OCI-LY3 (cell line): Measurements from ENCODE around the gene CTDP1.

Source experiments
- H2AFZ ChIP-seq: fragments of 200-600, 300-600 bp; shearing (Covaris generic); 2 replicates; pipeline ENCODE4 v1.6.0; 2014; ENCODE audit warnings: antibody characterized with exemption, low read depth, low read length
- H3K27ac ChIP-seq: fragments of 200-600, 300-600 bp; sonication (generic); 2 replicates; pipeline ENCODE4 v1.5.1; 2014; ENCODE audit warnings: mild to moderate bottlenecking, low read length, moderate library complexity, mixed read lengths
- H3K27me3 ChIP-seq: fragments of 200-600, 300-600 bp; sonication (generic); 2 replicates; pipeline ENCODE4 v1.6.1; 2014; ENCODE audit warnings: low read depth, low read length, mixed read lengths
- H3K36me3 ChIP-seq: fragments of 200-600, 300-600 bp; sonication (generic); replicated peaks from 2 replicates; pipeline ENCODE3; 2014; ENCODE audit warnings: low read depth, low read length, mixed read lengths
- H3K4me1 ChIP-seq: fragments of 300-600, 200-600 bp; sonication (generic); 2 replicates; pipeline ENCODE4 v1.6.1; 2014; ENCODE audit warnings: low read length, mixed read lengths
- H3K4me2 ChIP-seq: fragments of 200-600, 300-600 bp; sonication (generic); 2 replicates; pipeline ENCODE4 v1.6.1; 2014; ENCODE audit warnings: low read length, mixed read lengths
- H3K4me3 ChIP-seq: fragments of 300-600, 200-600 bp; sonication (generic); 2 replicates; pipeline ENCODE4 v1.5.1; 2014; ENCODE audit warnings: antibody characterized with exemption, mild to moderate bottlenecking, low read length, moderate library complexity
- H3K79me2 ChIP-seq: fragments of 300-600, 200-600 bp; shearing (Covaris generic); 2 replicates; pipeline ENCODE4 v1.6.1; 2014; ENCODE audit warnings: mild to moderate bottlenecking, low read length, mixed read lengths
- H3K9ac ChIP-seq: fragments of 300-600, 200-600 bp; shearing (Covaris generic); 2 replicates; pipeline ENCODE4 v1.6.0; 2014; ENCODE audit warnings: mild to moderate bottlenecking, low read length, moderate library complexity
- H3K9me3 ChIP-seq: fragments of 200-600, 300-600 bp; shearing (Covaris generic); 2 replicates; pipeline ENCODE4 v1.6.1; 2014; ENCODE audit warnings: low read length, mixed read lengths; ENCODE audit not compliant: insufficient read depth
- H4K20me1 ChIP-seq: fragments of 200-600, 300-600 bp; sonication (generic); 2 replicates; pipeline ENCODE4 v1.6.1; 2016; ENCODE audit warnings: low read length, mixed read lengths; ENCODE audit not compliant: insufficient read depth
- EZH2phosphoT487 ChIP-seq: fragments of 200-600 bp; shearing (Covaris generic); IDR thresholded peaks from 2 replicates; pipeline ENCODE4 v1.6.1; 2018; ENCODE audit warnings: antibody characterized with exemption, mixed run types, low read depth
- TF ChIP-seq, protein P1 (sequence below): fragments of 200-600, 300-600 bp; sonication (generic); IDR thresholded peaks from 2 replicates; pipeline ENCODE4 v1.5.1; 2014; ENCODE audit warnings: antibody characterized with exemption, low read length, low read depth

CTDP1 gene

DNA sequence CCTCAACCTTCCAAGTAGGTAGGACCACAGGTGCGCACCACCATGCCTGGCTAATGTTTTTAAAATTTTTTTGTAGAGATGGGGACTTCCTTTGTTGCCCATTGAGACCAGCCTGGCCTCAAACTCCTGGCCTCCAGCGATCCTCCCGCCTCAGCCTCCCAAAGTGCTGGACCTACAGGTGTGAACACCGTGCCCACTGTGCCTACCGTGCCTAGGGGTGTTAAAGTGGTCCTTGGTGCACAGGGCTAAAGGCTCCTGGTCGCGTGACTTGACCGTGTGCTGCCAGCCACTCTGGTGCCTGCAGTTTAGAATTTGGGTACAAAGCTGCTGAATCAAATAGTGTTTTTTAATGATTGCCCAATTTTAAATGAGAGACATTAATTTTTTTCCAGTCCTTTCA lies 67.1 kb downstream of the CTDP1 start:
- no peaks in the 10 kb centered on the region for H3K4me1 ChIP-seq
- no peaks in the 10 kb centered on the region for H3K9me3 ChIP-seq
- no peak overlapping the region for H3K9ac ChIP-seq
- peaks cover 27% of the 10 kb centered on the region for H3K36me3 ChIP-seq
- H3K27me3 ChIP-seq, result no peaks in the 10 kb centered on the region
- H3K4me3 ChIP-seq, result no peak overlapping the region
- H2AFZ ChIP-seq, result no peak overlapping the region
- H3K79me2 ChIP-seq, result no peaks in the 10 kb centered on the region; the same call in 1 of the 2 replicates
- TF ChIP-seq, protein P1, sequence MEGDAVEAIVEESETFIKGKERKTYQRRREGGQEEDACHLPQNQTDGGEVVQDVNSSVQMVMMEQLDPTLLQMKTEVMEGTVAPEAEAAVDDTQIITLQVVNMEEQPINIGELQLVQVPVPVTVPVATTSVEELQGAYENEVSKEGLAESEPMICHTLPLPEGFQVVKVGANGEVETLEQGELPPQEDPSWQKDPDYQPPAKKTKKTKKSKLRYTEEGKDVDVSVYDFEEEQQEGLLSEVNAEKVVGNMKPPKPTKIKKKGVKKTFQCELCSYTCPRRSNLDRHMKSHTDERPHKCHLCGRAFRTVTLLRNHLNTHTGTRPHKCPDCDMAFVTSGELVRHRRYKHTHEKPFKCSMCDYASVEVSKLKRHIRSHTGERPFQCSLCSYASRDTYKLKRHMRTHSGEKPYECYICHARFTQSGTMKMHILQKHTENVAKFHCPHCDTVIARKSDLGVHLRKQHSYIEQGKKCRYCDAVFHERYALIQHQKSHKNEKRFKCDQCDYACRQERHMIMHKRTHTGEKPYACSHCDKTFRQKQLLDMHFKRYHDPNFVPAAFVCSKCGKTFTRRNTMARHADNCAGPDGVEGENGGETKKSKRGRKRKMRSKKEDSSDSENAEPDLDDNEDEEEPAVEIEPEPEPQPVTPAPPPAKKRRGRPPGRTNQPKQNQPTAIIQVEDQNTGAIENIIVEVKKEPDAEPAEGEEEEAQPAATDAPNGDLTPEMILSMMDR, result no peak
- TF ChIP-seq EZH2phosphoT487, result no peak
- H4K20me1 ChIP-seq, result peaks cover 6% of the 10 kb centered on the region
- no peak overlapping the region for H3K4me2 ChIP-seq
- no peak overlapping the region for H3K27ac ChIP-seq

DNA sequence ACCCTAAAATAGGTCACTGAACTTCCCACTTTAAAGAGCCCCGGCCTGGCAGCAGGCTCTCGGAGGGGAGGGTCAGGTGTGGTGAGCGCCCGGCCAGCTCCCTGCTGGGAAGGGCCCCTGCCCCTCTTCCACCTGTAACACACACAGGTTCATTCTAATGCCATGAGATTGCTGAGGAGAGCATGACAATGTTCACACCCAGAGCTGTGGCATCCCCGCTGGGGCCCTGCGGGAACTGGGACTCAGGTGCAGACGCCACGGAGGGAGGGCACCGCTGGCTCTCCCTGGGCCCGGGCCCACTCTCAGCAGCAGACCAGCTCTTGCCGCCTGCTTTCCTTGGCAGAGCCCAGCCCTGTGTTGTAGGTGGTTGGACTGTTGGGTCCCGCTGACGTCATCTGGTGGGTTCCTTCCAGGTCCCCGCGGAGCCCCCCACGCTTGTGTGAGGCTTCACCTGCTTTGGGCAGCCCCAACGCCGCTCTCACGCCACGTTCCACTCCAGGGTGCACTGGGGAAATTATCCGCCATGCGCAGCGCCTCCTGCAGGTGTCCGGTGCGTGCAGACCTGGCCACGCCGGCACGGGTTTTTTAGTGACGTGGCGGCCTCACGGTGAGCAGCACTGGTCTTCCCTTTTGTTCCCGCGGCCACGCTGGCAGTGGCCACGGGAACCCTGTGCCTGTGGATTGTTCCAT lies 67.7 kb downstream of the CTDP1 start:
- Histone ChIP-seq H3K79me2 (no peaks in the 10 kb centered on the region; the same call in 1 of the 2 replicates), H4K20me1 (peaks cover 8% of the 10 kb centered on the region), H3K9ac (no peak overlapping the region), H2AFZ (no peak overlapping the region), H3K4me2 (no peak overlapping the region), H3K27ac (no peak overlapping the region), H3K4me3 (no peak overlapping the region), H3K36me3 (peaks cover 28% of the 10 kb centered on the region), H3K4me1 (no peaks in the 10 kb centered on the region), H3K27me3 (no peaks in the 10 kb centered on the region), H3K9me3 (no peaks in the 10 kb centered on the region)
- TF ChIP-seq EZH2phosphoT487, result no peak
- TF ChIP-seq, protein P1, result peak; percentile 14; the same call in 1 of the 2 replicates

DNA sequence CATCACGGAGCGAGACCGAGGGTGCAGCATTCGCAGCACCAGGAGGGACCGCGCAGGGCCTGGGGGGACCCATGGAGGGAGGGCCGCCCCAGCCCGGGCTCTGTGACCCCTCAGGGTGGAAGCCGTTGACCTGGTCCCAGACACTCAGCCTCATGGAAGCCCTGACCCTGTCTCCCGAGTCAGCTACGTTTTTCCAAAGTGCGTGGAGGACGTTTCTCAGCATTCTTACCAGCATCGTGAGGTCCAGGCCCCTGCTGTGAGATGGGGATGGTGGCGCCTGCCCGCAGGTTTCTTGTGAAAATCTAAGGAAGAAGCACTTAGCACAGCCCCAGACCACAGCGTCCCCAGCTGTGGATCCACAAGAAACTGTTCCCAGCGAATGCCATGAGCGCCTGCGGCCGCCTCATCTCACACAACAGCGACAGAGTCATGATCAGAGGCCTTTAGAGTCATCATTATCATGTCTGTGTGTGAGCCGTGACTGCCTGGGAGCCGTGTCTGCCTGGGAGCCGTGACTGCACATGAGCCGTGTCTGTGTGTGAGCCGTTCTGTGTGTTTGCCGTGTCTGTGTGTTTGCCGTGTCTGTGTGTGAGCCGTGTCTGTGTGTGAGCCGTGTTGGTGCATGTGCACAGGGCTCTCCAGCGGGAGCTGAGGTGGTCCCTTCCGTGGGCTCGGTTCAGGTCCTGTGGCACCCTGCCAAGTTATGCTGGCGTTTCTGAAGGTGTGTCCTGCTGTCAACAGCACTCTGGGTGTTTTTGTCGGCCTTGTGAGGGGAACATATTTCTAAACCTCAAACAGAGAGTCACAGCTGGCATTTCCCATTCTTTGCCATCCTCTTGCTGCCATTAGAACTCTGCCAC lies 68.9 kb downstream of the CTDP1 start:
- Histone ChIP-seq H3K4me2 (no peak overlapping the region), H3K9ac (no peak overlapping the region), H2AFZ (no peak overlapping the region), H3K4me3 (no peak overlapping the region), H3K9me3 (no peaks in the 10 kb centered on the region), H3K4me1 (0 out of 2 replicates have a peak, but pooled peaks cover 3% of the 10 kb centered on the region), H4K20me1 (peaks cover 8% of the 10 kb centered on the region), H3K36me3 (peaks cover 29% of the 10 kb centered on the region), H3K27ac (no peak overlapping the region), H3K79me2 (no peaks in the 10 kb centered on the region; the same call in 1 of the 2 replicates), H3K27me3 (no peaks in the 10 kb centered on the region)
- TF ChIP-seq EZH2phosphoT487, result no peak
- TF ChIP-seq, protein P1, result no peak
